Cardiac septum (tissue), 1 donor: ENCODE data around the gene DDX54. TPM values are rescaled to one million over a fixed set of nuclear protein-coding genes. Genes with fewer than 3 reads are reported as not detected.

Experiments
- DNase-seq: peaks from one replicate; pipeline ENCODE4 v3.0.0-alpha.2; 2020; ENCODE audit warnings: low spot score
- intact Hi-C: fragments of 100-400 bp; cut with DNase I; formaldehyde crosslinking; loops from one replicate; pipeline ENCODE4 v1.14.0; 2022
- microRNA-seq: library from miRNA; unstranded; fragments of <30 nt; microRNA quantifications from one replicate; pipeline ENCODE4 v1.2.0, GENCODE V29; 2020
- total RNA-seq: library from RNA; stranded (reverse); fragmentation: NEBNext Ultra II Directional; extraction: Animal tissue kit (Norgen Biotek cat#: 25700); gene quantifications from one replicate; pipeline ENCODE4 v1.2.1, GENCODE V29; 2021
- donor health status: DM: no; HTN: no; CAD: no.

Gene DDX54
- total RNA-seq, 1 donor from 2014 or later, result 35.5 TPM

DNA sequence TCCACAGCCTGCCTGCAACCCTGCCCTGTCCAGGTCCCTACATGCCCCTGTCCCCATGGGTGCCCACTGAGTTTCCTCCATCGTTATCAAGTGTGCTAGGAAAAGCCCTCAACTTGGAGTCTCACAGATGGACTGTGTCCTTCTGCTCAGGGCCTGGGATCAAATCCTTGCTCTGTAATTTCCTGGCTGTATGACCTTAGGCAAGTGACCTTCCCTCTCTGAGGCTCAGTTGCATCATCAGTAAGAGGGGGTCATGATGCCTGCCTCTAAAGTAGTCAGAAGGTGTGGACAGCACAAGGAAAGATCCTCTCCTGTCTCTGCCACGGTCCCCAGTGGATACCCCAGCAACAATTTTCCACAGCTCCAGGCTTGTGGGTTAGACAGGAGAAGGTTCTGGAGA, 71.9 kb downstream of the DDX54 start:
- intact Hi-C loops, result no loop called here
- DNase-seq, result no peak

GRCh38 chr12:113112043-113112899, 73.0 kb downstream of the DDX54 start:
- DNase-seq, result no peak
- intact Hi-C loops, result no loop called here

- intact Hi-C loops, result no loop called here
- DNase-seq, result no peak
Observed at GRCh38 chr12:113111247-113111646, 74.0 kb downstream of the DDX54 start.

- intact Hi-C loops, result no loop called here
- DNase-seq, result no peak
Observed at GRCh38 chr12:113109872-113110599, 75.2 kb downstream of the DDX54 start.

- DNase-seq, result no peak
- intact Hi-C loops, result no loop called here
Observed at GRCh38 chr12:113109360-113109759, 75.9 kb downstream of the DDX54 start.

GRCh38 chr12:113108308-113108707, 77.0 kb downstream of the DDX54 start:
- DNase-seq, result no peak
- intact Hi-C loops, result no loop called here

Small RNA genes within 50 kb of the gene (microRNA-seq; reads per million reads assigned to microRNA genes)
- gene MIR7106, result not detected

Other genes with a start within 250 kb of the DDX54 start
- 6.4 TPM for gene OAS3, start 247.0 kb downstream of the DDX54 start, total RNA-seq
- gene OAS2, start 207.0 kb downstream of the DDX54 start, total RNA-seq, result 6.4 TPM
- gene DTX1, start 128.7 kb downstream of the DDX54 start, total RNA-seq, result 2.6 TPM
- not detected for gene RASAL1, start 49.7 kb downstream of the DDX54 start, total RNA-seq
- not detected for gene CFAP73, start 35.8 kb downstream of the DDX54 start, total RNA-seq
- gene RITA1, start 243 bp upstream of the DDX54 start, total RNA-seq, result 11.0 TPM
- 77.1 TPM for gene TPCN1, start 36.0 kb upstream of the DDX54 start, total RNA-seq
- 11.0 TPM for gene SLC8B1, start 149.6 kb upstream of the DDX54 start, total RNA-seq
- gene PLBD2, start 173.1 kb upstream of the DDX54 start, total RNA-seq, result 30.8 TPM
- 0.81 TPM for gene SDS, start 218.4 kb upstream of the DDX54 start, total RNA-seq
- 11.5 TPM for gene SDSL, start 236.9 kb upstream of the DDX54 start, total RNA-seq